ENCODE results near the gene STIM1. TPM values are rescaled to one million over a fixed set of nuclear protein-coding genes. Genes with fewer than 3 reads are reported as not detected.
A peak's percentile ranks its signal among the peaks of the same experiment; 100 is the strongest.

Gene STIM1
- total RNA-seq, 1 donor from 2014 or later: 60.7 TPM

DNA sequence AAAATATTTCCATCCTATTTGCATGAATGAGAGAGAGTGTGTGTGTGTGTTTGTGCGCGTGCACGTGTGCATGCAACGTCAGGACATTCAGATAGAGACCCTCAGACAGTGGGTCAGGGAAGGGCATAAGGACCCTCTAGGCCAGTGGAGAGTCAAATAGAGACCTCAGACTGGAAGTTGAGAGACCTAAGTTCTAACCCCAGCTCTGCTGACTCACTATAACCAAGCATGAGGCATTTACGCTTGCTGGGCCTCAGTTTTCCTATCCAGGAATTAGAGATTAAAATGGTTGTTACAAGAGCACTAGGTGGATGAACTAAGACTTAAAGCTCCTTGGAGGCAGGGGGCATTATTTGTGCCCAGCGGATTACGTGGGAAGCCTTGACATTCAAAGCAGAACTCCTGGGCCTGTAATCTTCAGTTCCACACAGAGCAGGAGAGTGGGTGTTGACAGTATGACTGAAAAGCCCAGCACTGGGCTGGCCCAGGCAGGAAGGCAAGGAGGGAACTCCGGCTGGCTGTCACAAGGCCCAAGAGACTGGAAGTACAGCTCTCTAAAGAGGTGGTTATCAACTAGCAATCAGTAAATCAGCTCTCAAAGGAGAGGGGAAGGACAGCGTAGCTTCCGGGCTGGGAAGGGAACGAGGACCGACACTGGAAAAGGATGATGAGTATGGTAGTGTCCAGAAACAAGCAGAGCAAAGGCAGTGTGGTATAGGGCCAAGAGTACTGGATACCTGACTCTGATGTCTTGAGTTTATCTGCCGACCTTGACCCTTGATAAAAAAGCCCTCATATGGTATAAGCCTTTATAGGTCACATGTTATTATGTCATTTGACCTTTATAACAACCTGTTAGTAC is 23.9 kb upstream of the STIM1 start:
- intact Hi-C loops (cut with DNase I): no loop called here
- no peak overlapping the region for H3K4me3 ChIP-seq
- DNase-seq: peak; percentile 76
- peak; percentile 85 for ATAC-seq
- H3K36me3 ChIP-seq: peaks cover 35% of the 10 kb centered on the region
- H3K4me1 ChIP-seq: peaks cover 63% of the 10 kb centered on the region
- H3K27me3 ChIP-seq: no peaks in the 10 kb centered on the region
- H3K9me3 ChIP-seq: no peaks in the 10 kb centered on the region
- peak overlapping the region; percentile 32 for H3K27ac ChIP-seq
- TF ChIP-seq, protein P1, sequence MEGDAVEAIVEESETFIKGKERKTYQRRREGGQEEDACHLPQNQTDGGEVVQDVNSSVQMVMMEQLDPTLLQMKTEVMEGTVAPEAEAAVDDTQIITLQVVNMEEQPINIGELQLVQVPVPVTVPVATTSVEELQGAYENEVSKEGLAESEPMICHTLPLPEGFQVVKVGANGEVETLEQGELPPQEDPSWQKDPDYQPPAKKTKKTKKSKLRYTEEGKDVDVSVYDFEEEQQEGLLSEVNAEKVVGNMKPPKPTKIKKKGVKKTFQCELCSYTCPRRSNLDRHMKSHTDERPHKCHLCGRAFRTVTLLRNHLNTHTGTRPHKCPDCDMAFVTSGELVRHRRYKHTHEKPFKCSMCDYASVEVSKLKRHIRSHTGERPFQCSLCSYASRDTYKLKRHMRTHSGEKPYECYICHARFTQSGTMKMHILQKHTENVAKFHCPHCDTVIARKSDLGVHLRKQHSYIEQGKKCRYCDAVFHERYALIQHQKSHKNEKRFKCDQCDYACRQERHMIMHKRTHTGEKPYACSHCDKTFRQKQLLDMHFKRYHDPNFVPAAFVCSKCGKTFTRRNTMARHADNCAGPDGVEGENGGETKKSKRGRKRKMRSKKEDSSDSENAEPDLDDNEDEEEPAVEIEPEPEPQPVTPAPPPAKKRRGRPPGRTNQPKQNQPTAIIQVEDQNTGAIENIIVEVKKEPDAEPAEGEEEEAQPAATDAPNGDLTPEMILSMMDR (IDR thresholded peaks at IDR 0.05): no peak

- DNase-seq (no peak), ATAC-seq (no peak)
- no peaks in the 10 kb centered on the region for H3K9me3 ChIP-seq
- H3K4me3 ChIP-seq: no peak overlapping the region
- intact Hi-C loops (cut with DNase I): no loop called here
- H3K4me1 ChIP-seq: peaks cover 75% of the 10 kb centered on the region
- TF ChIP-seq, protein P1 (IDR thresholded peaks at IDR 0.05): no peak
- H3K27ac ChIP-seq: peak overlapping the region; percentile 32
- no peaks in the 10 kb centered on the region for H3K27me3 ChIP-seq
- peaks cover 23% of the 10 kb centered on the region for H3K36me3 ChIP-seq
Observed at GRCh38 chr11:3832816-3833215, 22.6 kb upstream of the STIM1 start.

- peaks cover 82% of the 10 kb centered on the region for H3K4me1 ChIP-seq
- ATAC-seq: no peak
- DNase-seq: no peak
- H3K4me3 ChIP-seq: no peak overlapping the region
- H3K27me3 ChIP-seq: no peaks in the 10 kb centered on the region
- no peak overlapping the region for H3K27ac ChIP-seq
- no peaks in the 10 kb centered on the region for H3K9me3 ChIP-seq
- H3K36me3 ChIP-seq: peaks cover 19% of the 10 kb centered on the region
- TF ChIP-seq, protein P1 (IDR thresholded peaks at IDR 0.05): no peak
- intact Hi-C loops (cut with DNase I): no loop called here
Observed at GRCh38 chr11:3833449-3833848, 22.0 kb upstream of the STIM1 start.

DNA sequence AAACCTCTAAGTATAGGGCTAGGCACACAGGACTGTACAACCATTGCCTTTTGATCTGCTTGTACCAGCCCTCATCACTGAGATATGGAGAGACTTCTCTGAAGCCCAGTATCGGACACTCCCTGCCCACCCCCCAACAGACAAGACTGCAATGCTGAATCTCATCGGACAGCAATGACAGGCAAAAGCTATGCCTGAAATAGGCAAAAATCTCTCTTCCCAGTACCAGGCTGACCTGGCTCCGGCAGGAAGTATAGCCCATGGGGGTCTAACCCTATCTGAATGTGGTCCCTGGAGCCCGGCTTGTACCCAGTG is 21.2 kb upstream of the STIM1 start:
- DNase-seq (no peak), ATAC-seq (no peak)
- Histone ChIP-seq H3K36me3 (peaks cover 15% of the 10 kb centered on the region), H3K4me3 (no peak overlapping the region), H3K9me3 (no peaks in the 10 kb centered on the region), H3K27ac (peak overlapping the region; percentile 55), H3K27me3 (no peaks in the 10 kb centered on the region), H3K4me1 (peaks cover 89% of the 10 kb centered on the region)
- intact Hi-C loops (cut with DNase I): no loop called here
- TF ChIP-seq, protein P1 (IDR thresholded peaks at IDR 0.05): no peak

DNA sequence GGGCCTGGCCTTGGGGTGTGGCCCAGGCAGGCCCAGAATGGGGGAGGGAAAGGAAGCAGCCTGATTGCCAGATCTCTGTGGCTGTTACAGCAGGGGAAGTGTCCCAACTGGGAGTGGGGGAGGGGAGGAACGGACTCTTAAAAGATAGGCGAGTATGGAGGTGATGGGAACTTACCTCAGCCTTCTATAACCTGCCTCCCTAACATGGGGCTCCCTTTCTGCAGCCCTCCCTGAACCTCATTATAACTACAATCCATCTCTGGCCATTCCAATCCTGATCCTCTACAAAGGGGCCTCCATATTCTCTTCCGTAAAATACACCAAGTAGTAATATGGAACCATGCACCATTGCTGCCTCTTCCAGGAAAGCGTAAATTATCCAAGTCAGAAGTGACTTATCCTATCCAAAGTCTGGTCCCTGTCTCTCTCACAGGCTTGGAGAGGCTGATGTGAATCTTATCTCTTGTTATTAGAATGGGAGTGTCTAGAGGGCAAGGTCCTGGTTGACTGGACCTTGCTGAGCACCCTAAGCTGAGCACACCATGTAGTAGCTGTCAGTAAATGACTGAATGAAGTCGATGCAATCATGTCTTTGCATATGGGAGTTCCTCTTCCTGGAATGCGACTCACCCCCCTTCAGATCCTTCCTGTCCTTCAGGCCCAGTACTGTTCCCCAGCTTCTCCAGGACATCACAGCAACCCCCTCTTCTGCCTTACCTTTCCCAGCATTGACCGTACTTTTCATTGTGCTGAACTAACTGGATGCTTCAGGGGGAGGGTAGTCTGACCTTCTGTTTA is 20.6 kb upstream of the STIM1 start:
- TF ChIP-seq, protein P1 (IDR thresholded peaks at IDR 0.05): no peak
- Histone ChIP-seq H3K36me3 (peaks cover 9% of the 10 kb centered on the region), H3K9me3 (no peaks in the 10 kb centered on the region), H3K27ac (peak overlapping the region; percentile 55), H3K27me3 (no peaks in the 10 kb centered on the region), H3K4me3 (no peak overlapping the region), H3K4me1 (peaks cover 89% of the 10 kb centered on the region)
- peak; percentile 72 for DNase-seq
- intact Hi-C loops (cut with DNase I): no loop called here
- ATAC-seq: peak; percentile 63
